ENCODE results near the gene CSTB.

Gene CSTB

DNA sequence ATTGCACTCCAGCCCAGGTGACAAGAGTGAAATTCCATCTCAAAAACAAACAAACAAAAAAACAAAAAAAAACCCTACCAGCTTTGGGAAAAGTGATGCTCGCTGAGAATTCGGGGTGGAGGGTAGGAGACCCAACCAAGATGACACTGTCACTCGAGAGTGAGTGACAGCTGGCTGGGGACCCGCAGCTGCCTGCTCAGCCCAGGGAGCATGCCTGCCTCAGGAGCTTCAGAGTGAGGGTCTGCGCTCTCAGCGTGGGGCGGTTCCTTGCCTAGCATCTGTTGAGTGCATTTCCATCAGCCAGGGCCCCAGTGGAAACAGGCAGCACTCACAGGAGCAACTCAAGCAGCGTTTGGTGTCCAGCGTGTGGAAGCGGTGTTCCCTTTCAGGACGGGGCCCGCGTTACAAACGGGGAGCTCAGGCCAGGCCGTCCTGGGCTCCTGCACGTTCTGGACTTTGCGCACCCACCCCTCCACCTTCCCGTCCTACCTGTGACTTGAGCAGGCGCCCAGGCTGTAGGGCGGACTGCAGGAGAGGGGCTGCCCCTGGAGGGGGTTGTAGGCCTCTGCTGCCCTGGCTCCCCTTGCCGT is 5.9 kb downstream of the CSTB start:
- Histone ChIP-seq H3K9me3 (ENCODE audit: control insufficient read depth, low read length) (no peaks in the 10 kb centered on the region), H3K4me1 (ENCODE audit: control insufficient read depth, insufficient read depth, low read length) (peaks cover 30% of the 10 kb centered on the region), H3K36me3 (ENCODE audit: control insufficient read depth, insufficient read depth, low read length, severe bottlenecking) (peaks cover 23% of the 10 kb centered on the region), H3K9ac (ENCODE audit: low read length) (no peak overlapping the region), H3K27me3 (replicated peaks; ENCODE audit: control insufficient read depth, insufficient read depth, low read length) (no peaks in the 10 kb centered on the region), H3K4me3 (ENCODE audit: low read length) (no peak overlapping the region)
- DNase-seq (ENCODE audit: low read depth), result no peak

DNA sequence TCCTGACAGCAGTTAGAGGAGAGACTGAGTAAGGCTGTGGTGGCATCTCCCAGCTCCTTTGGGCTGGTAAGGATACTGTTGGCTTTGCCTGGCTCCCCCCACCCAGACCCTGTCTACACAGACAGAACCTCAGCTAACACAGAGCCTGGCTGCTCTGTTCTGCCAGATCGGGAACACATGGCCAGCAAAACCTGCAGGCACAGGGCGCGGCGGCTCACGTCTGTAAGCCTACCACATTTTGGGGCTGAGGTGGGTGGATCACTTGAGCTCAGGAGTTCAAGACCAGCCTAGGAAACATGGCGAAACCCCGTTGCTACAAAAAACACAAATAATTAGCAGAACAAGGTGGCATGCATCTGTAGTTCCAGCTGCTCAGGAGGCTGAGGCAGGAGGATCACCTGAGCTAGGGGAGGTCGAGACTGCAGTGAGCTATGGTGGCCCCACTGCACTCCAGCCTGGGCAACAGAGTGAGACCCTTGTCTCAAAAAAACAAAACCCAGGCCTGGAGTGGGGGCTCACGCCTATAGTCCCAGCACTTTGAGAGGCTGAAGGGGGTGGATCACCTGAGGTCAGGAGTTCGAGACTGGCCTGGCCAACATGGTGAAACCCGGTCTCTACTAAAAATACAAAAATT is 6.7 kb downstream of the CSTB start:
- Histone ChIP-seq H3K9ac (ENCODE audit: low read length) (no peak overlapping the region), H3K36me3 (ENCODE audit: control insufficient read depth, insufficient read depth, low read length, severe bottlenecking) (peaks cover 21% of the 10 kb centered on the region), H3K27me3 (replicated peaks; ENCODE audit: control insufficient read depth, insufficient read depth, low read length) (no peaks in the 10 kb centered on the region), H3K4me3 (ENCODE audit: low read length) (no peak overlapping the region), H3K4me1 (ENCODE audit: control insufficient read depth, insufficient read depth, low read length) (peaks cover 30% of the 10 kb centered on the region), H3K9me3 (ENCODE audit: control insufficient read depth, low read length) (no peaks in the 10 kb centered on the region)
- no peak for DNase-seq (ENCODE audit: low read depth)

DNA sequence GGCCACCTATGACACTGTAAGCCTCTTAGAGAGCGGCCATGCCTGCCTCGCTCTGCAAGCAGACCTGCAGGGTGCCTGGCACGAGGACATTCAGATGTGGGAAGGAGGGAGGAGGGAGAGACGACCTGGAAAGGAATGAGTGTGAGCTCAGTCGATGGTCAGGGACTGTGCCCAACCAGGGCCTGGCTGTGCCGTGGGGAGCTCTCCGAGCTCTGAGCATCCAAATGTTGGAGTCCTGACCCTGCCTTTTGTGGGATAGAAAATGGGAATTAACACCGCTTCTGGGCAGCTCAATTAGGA is 7.3 kb downstream of the CSTB start:
- peak overlapping the region; percentile 88 for H3K9ac ChIP-seq (ENCODE audit: low read length)
- H3K27me3 ChIP-seq (replicated peaks; ENCODE audit: control insufficient read depth, insufficient read depth, low read length), result no peaks in the 10 kb centered on the region
- H3K9me3 ChIP-seq (ENCODE audit: control insufficient read depth, low read length), result no peaks in the 10 kb centered on the region
- no peak overlapping the region for H3K4me3 ChIP-seq (ENCODE audit: low read length)
- DNase-seq (ENCODE audit: low read depth), result no peak
- peaks cover 19% of the 10 kb centered on the region for H3K36me3 ChIP-seq (ENCODE audit: control insufficient read depth, insufficient read depth, low read length, severe bottlenecking)
- peaks cover 29% of the 10 kb centered on the region for H3K4me1 ChIP-seq (ENCODE audit: control insufficient read depth, insufficient read depth, low read length)

DNA sequence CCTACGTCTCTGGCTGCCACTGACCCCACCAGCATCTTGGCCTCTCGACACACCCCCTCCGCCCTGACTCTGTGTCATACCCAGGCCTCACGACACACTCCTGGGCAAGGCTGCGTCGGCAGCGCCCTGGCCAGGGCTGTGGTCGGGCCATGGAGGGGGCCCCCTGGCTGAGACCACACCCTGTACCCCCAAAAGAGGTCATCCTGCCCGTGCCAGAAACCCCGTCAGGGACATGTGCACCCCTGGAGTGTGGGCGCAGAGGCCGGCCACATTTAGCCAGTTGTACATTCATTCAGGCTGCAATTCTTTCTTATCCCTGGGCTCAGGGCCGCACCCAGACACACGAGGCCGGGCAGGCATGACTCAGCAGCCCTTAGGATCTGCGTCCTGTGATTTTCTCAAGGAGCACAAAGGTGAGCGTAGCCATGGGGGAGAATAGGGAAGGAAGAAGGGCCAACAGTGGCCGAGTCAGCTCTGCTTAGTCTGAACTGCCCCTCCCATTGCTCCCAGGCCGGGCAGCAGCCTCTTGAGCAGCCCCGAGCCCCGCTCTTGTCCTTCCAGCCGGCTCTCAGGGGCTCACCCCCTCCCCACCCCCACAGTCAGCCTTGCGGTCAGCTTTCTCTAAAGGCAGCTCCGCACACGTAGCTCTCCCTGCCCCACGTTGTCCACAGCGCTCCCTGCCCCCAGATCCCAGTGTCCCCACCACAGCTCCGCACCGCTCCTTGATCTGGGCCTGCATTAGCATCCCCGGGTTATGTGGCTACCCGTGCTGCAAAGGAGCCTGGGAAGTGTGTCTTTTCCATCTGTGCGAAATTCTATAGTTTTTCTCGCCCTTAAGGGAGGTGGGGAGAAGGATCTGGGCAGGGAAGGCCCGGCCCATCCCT is 7.9 kb downstream of the CSTB start:
- Histone ChIP-seq H3K36me3 (ENCODE audit: control insufficient read depth, insufficient read depth, low read length, severe bottlenecking) (peaks cover 15% of the 10 kb centered on the region), H3K9me3 (ENCODE audit: control insufficient read depth, low read length) (no peaks in the 10 kb centered on the region), H3K9ac (ENCODE audit: low read length) (peak overlapping the region; percentile 88), H3K4me1 (ENCODE audit: control insufficient read depth, insufficient read depth, low read length) (peaks cover 29% of the 10 kb centered on the region), H3K27me3 (replicated peaks; ENCODE audit: control insufficient read depth, insufficient read depth, low read length) (no peaks in the 10 kb centered on the region), H3K4me3 (ENCODE audit: low read length) (no peak overlapping the region)
- peak; percentile 85 for DNase-seq (ENCODE audit: low read depth)

DNA sequence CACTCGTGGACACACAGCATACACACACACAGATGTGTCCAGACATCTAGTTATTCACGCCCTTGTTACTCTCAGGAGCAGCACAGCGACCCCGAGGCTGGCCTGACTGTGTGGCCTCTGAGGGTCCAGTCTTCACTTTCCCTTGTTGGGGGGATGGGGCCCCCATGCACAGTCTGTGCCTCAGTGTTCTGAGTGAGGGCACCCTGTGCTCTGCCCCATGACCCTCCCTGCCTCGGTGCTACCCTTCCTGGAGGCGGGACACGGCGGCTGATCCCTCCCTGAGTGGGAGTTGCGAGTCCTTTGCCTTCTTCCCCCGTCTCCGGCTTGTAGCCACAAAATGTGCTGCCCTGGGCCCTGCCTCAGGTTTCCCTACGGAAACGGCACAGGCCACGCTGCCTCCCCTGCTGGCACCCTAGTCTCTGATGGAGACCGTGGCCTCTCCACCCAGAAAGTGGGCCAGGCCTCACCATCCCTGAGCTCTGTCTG is 8.6 kb downstream of the CSTB start:
- peaks cover 14% of the 10 kb centered on the region for H3K36me3 ChIP-seq (ENCODE audit: control insufficient read depth, insufficient read depth, low read length, severe bottlenecking)
- H3K27me3 ChIP-seq (replicated peaks; ENCODE audit: control insufficient read depth, insufficient read depth, low read length), result no peaks in the 10 kb centered on the region
- no peak for DNase-seq (ENCODE audit: low read depth)
- no peak overlapping the region for H3K4me3 ChIP-seq (ENCODE audit: low read length)
- no peaks in the 10 kb centered on the region for H3K9me3 ChIP-seq (ENCODE audit: control insufficient read depth, low read length)
- H3K9ac ChIP-seq (ENCODE audit: low read length), result peak overlapping the region; percentile 88
- peaks cover 29% of the 10 kb centered on the region for H3K4me1 ChIP-seq (ENCODE audit: control insufficient read depth, insufficient read depth, low read length)

DNA sequence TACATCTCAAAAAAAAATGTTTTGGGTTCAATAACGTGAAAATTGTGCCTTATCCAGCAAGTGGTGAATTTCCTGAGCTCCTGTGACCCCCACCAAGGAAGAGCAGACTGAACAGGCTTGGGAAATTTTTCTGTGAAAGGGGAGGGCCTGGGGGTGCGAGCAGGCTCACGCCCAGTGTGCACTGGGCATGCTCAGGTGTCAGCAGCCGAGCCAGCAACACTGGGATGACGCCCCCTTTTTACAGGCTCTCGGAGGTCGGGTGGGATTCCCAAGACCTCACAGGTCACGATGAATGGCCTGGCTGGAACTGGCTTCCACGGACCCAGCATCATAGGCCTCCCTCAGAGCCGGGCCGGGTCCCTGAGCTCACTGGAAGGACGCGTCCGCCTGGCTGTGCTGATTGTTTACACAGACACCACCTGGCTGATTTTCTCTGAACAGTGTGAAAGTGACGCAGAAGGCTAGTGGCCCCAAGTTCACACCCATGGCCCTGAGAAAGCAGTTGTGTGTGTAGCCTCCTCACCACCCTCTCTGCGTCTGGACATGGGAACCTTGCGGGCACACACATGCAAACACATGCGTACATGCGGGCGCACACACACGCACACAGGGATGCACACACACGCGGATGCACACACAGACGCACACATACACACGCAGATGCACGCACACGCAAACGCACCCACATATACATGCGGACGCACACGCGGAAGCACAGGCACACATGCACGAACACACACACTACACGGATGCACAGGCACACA is 9.2 kb downstream of the CSTB start:
- DNase-seq (ENCODE audit: low read depth), result no peak
- Histone ChIP-seq H3K9me3 (ENCODE audit: control insufficient read depth, low read length) (no peaks in the 10 kb centered on the region), H3K4me1 (ENCODE audit: control insufficient read depth, insufficient read depth, low read length) (peaks cover 29% of the 10 kb centered on the region), H3K9ac (ENCODE audit: low read length) (no peak overlapping the region), H3K4me3 (ENCODE audit: low read length) (no peak overlapping the region), H3K36me3 (ENCODE audit: control insufficient read depth, insufficient read depth, low read length, severe bottlenecking) (peaks cover 19% of the 10 kb centered on the region), H3K27me3 (replicated peaks; ENCODE audit: control insufficient read depth, insufficient read depth, low read length) (no peaks in the 10 kb centered on the region)

DNA sequence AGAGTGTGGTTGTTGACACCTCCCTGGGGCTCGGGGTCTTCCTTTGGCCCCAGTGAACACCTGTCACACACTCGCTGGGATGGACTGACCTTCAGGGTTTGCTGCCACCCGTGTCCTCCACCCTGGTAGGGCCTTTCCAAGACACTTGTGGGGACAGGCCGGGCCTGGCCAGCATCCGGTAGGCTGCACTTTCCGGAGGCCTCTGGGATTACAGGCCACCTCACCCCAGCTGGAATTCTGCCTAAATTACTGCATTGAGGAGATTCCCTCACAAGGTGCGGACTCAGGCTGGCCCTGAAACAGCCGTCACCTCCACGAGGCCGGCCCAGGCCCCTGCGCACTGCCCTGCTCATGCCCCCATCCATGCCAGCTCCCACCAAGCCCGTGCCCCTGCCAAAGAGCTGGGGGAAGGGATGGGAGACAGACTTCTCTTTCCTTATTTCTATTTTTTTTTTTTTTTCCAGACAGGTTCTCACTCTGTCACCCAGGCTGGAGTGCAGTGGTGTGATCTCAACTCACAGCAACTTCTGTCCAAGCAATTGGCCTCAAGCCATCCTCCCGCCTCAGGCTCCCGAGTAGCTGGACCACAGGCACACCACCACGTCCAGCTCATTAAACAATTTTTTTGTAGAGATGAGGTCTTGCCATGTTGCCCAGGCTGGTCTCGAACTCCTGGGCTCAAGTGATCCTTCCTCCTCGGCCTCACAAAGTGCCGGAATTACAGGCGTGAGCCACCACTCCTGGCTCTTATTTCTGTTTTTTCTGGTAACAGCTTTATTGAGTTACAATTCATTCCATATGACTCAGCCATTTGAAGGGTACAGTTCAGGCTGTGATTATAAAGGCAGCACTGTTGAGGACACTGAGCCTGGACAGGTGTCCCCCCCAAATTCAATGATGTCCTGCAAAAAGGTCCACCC is 11.3 kb downstream of the CSTB start:
- no peak overlapping the region for H3K9ac ChIP-seq (ENCODE audit: low read length)
- peaks cover 35% of the 10 kb centered on the region for H3K36me3 ChIP-seq (ENCODE audit: control insufficient read depth, insufficient read depth, low read length, severe bottlenecking)
- peak; percentile 7 for DNase-seq (ENCODE audit: low read depth)
- peaks cover 25% of the 10 kb centered on the region for H3K4me1 ChIP-seq (ENCODE audit: control insufficient read depth, insufficient read depth, low read length)
- H3K4me3 ChIP-seq (ENCODE audit: low read length), result no peak overlapping the region
- no peaks in the 10 kb centered on the region for H3K27me3 ChIP-seq (replicated peaks; ENCODE audit: control insufficient read depth, insufficient read depth, low read length)
- H3K9me3 ChIP-seq (ENCODE audit: control insufficient read depth, low read length), result no peaks in the 10 kb centered on the region

DNA sequence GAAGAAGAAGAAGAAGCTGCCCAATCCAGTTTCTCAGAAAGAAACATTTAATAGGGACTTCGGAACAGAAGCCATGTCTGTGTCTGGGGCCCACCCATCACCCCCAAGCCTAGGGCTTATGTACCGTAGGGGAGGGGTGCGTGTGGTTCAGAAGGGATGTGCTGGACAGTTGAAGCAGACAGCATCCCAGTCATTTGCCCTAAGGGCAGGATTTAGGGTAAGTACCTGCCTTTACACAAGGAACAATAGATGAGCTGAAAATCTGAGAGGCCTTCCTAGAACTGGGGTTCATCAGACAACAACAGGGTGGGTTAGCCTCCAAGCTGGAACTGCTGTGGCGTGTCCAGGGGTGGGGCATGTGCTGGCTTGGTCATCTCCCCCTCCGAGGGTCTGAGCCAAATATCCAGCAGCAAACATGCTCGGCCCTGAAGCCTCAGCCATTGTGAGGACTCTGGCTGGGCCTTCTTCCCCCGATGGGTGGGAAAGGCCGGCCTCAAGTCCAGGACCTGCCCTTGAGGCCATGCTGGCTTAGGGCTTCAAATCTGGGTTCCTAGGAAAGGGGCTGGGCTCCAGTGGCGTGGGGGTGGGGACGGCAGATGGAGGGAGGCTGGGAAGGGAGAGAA is 12.1 kb downstream of the CSTB start:
- H3K4me1 ChIP-seq (ENCODE audit: control insufficient read depth, insufficient read depth, low read length), result peaks cover 29% of the 10 kb centered on the region
- H3K9ac ChIP-seq (ENCODE audit: low read length), result no peak overlapping the region
- no peaks in the 10 kb centered on the region for H3K27me3 ChIP-seq (replicated peaks; ENCODE audit: control insufficient read depth, insufficient read depth, low read length)
- no peaks in the 10 kb centered on the region for H3K9me3 ChIP-seq (ENCODE audit: control insufficient read depth, low read length)
- no peak for DNase-seq (ENCODE audit: low read depth)
- H3K36me3 ChIP-seq (ENCODE audit: control insufficient read depth, insufficient read depth, low read length, severe bottlenecking), result peaks cover 43% of the 10 kb centered on the region
- no peak overlapping the region for H3K4me3 ChIP-seq (ENCODE audit: low read length)

DNA sequence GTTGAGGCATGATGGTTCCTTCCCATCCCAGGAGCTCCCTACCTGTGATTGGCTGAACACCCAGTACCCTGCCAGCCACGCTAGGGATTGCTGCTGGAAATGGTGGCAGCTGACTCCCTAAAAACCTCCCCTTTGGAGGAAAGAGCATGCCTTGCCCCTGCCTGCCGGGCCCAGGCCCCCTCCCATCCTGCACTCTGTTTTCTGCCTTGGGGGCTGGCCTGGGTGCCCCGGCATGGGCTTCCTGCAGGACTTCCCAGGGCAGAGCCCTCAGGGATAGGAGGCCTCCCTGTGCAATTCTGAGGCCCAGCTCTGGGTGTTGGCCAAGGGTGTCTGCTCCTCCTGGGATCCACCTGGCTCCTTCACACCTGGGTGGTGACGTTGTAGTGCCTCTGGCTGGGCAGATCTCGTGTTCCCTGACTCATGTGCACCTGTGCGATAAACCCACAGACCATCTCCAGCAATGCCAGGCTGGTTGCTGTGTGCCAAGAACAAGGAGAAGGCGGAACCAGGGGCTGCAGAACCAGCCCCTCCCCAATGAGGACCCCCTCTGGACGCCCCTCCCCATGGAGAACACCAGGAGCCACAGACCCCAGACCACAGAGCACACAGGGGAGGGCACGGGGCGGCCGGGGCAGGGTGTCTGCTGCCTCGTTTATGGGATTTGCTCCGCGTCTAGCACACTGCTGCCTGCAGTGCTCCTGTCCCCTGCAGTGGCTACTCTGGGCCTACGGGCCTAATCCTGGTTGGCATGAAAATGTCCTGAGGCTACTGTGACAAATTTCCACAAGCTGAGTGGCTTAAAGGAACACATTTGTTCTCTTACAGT is 13.6 kb downstream of the CSTB start:
- H3K4me1 ChIP-seq (ENCODE audit: control insufficient read depth, insufficient read depth, low read length), result peaks cover 31% of the 10 kb centered on the region
- H3K36me3 ChIP-seq (ENCODE audit: control insufficient read depth, insufficient read depth, low read length, severe bottlenecking), result peaks cover 51% of the 10 kb centered on the region
- DNase-seq (ENCODE audit: low read depth), result no peak
- no peak overlapping the region for H3K4me3 ChIP-seq (ENCODE audit: low read length)
- H3K9ac ChIP-seq (ENCODE audit: low read length), result no peak overlapping the region
- no peaks in the 10 kb centered on the region for H3K27me3 ChIP-seq (replicated peaks; ENCODE audit: control insufficient read depth, insufficient read depth, low read length)
- H3K9me3 ChIP-seq (ENCODE audit: control insufficient read depth, low read length), result no peaks in the 10 kb centered on the region

All from adipocyte (in vitro differentiated cells).